ENCODE measurements around the gene TUSC2.

GRCh38 chr3:50297896-50298725, 29.9 kb downstream of the TUSC2 start:
- TF ChIP-seq CTCF (IDR thresholded peaks at IDR 0.05; ENCODE audit: insufficient read depth, low read depth, low read length) (peak; percentile 13), EZH2 (IDR thresholded peaks at IDR 0.05; ENCODE audit: insufficient read depth, low read length) (no peak)
